Measurements from ENCODE around the gene RASGEF1C.

Gene RASGEF1C

GRCh38 chr5:180103487-180104167 is 105.4 kb downstream of the RASGEF1C start:
- no peak overlapping the region for H3K27ac ChIP-seq
- ChIA-PET POLR2A (ENCODE audit: low non-redundant PET) (no interaction called here), CTCF (interaction anchor here (0.8 kb wide), 1 partner anchor 194 kb away, joined by 4 read pairs; no protein-coding TSS in a partner anchor)
- no peak for DNase-seq (ENCODE audit: low spot score)
- no peak for TF ChIP-seq CTCF (conservative IDR thresholded peaks at IDR 0.05; ENCODE audit: low read depth)

GRCh38 chr5:180102636-180103035 is 106.4 kb downstream of the RASGEF1C start:
- POLR2A ChIA-PET (ENCODE audit: low non-redundant PET), result no interaction called here

GRCh38 chr5:180101451-180102105 is 107.4 kb downstream of the RASGEF1C start:
- TF ChIP-seq CTCF (conservative IDR thresholded peaks at IDR 0.05; ENCODE audit: low read depth), result no peak
- DNase-seq (ENCODE audit: low spot score), result no peak
- POLR2A ChIA-PET (ENCODE audit: low non-redundant PET), result no interaction called here
- H3K27ac ChIP-seq, result no peak overlapping the region
- CTCF ChIA-PET, result no interaction called here

More at GRCh38 chr5:180102636-180103035, 106.4 kb downstream of the RASGEF1C start:
- DNase-seq (ENCODE audit: low spot score), result no peak
- CTCF ChIA-PET, result no interaction called here
- TF ChIP-seq CTCF (conservative IDR thresholded peaks at IDR 0.05; ENCODE audit: low read depth), result no peak
- H3K27ac ChIP-seq, result no peak overlapping the region

GRCh38 chr5:180100621-180101450 is 108.2 kb downstream of the RASGEF1C start:
- ChIA-PET CTCF (no interaction called here), POLR2A (ENCODE audit: low non-redundant PET) (no interaction called here)
- no peak overlapping the region for H3K27ac ChIP-seq
- TF ChIP-seq CTCF (conservative IDR thresholded peaks at IDR 0.05; ENCODE audit: low read depth), result no peak
- no peak for DNase-seq (ENCODE audit: low spot score)

- H3K27ac ChIP-seq, result no peak overlapping the region
- DNase-seq (ENCODE audit: low spot score), result no peak
- TF ChIP-seq CTCF (conservative IDR thresholded peaks at IDR 0.05; ENCODE audit: low read depth), result no peak
- ChIA-PET POLR2A (ENCODE audit: low non-redundant PET) (no interaction called here), CTCF (interaction anchor here (0.6 kb wide), 1 partner anchor 272 kb away, joined by 4 read pairs; no protein-coding TSS in a partner anchor)
These were observed 109.0 kb downstream of the RASGEF1C start for GRCh38 chr5:180099733-180100611.
